Measurements from ENCODE around the gene AMER3.

AMER3 gene

GRCh38 chr2:130744287-130745117 lies 10.8 kb upstream of the AMER3 start:
- Histone ChIP-seq H3K18ac (ENCODE audit: low read length) (no peak overlapping the region), H2BK12ac (ENCODE audit: low read length) (no peak overlapping the region), H3K79me1 (ENCODE audit: low read length) (no peaks in the 10 kb centered on the region), H2AFZ (ENCODE audit: insufficient read depth, low read length, poor library complexity) (no peak overlapping the region), H3K27ac (ENCODE audit: low read depth, low read length) (no peak overlapping the region), H3K9ac (ENCODE audit: low read length) (no peak overlapping the region), H3K4me2 (ENCODE audit: low read length) (no peak overlapping the region), H3K9me3 (ENCODE audit: insufficient read depth, low read depth, low read length) (no peaks in the 10 kb centered on the region), H4K8ac (ENCODE audit: low read depth, low read length) (no peak overlapping the region), H3K36me3 (ENCODE audit: control insufficient read depth in 1 of 2, insufficient read depth in 2 of 2, low read length in 2 of 2) (no peaks in the 10 kb centered on the region), H3K4ac (ENCODE audit: low read depth, low read length) (no peak overlapping the region), H3K79me2 (ENCODE audit: control insufficient read depth, insufficient read depth, low read length, poor library complexity) (no peaks in the 10 kb centered on the region), H4K91ac (ENCODE audit: low read depth, low read length) (no peak overlapping the region), H3K23ac (ENCODE audit: low read length) (no peak overlapping the region), H2BK5ac (ENCODE audit: low read depth, low read length, poor library complexity) (no peak overlapping the region), H2BK120ac (ENCODE audit: insufficient read depth, low read length, poor library complexity) (no peak overlapping the region), H4K12ac (ENCODE audit: low read depth, low read length) (no peak overlapping the region), H2AK5ac (ENCODE audit: low read length) (no peak overlapping the region), H3K4me3 (ENCODE audit: low read depth, low read length) (no peak overlapping the region), H3K27me3 (ENCODE audit: insufficient read depth, low read length) (no peaks in the 10 kb centered on the region), H3K4me1 (ENCODE audit: control insufficient read depth in 1 of 2, insufficient read depth in 2 of 2, low read length in 2 of 2) (peaks cover 0 to 3% of the 10 kb centered on the region in 2 experiments), H3K14ac (ENCODE audit: low read length) (no peak overlapping the region)
- WGBS (ENCODE audit: extremely low coverage, insufficient coverage, insufficient read length) = no CpG with 5 or more reads among the region's 20 CpGs
- DNase-seq = no peak

- no peak overlapping the region for H2AK5ac ChIP-seq (ENCODE audit: low read length)
- peak overlapping the region; percentile 26 for H3K9ac ChIP-seq (ENCODE audit: low read length)
- no peak overlapping the region for H2BK5ac ChIP-seq (ENCODE audit: low read depth, low read length, poor library complexity)
- no peak overlapping the region for H3K18ac ChIP-seq (ENCODE audit: low read length)
- H3K79me1 ChIP-seq (ENCODE audit: low read length) = no peaks in the 10 kb centered on the region
- H3K9me3 ChIP-seq (ENCODE audit: insufficient read depth, low read depth, low read length) = no peaks in the 10 kb centered on the region
- WGBS (ENCODE audit: extremely low coverage, insufficient coverage, insufficient read length) = no CpG with 5 or more reads among the region's 9 CpGs
- no peak overlapping the region for H2BK120ac ChIP-seq (ENCODE audit: insufficient read depth, low read length, poor library complexity)
- no peak overlapping the region for H4K12ac ChIP-seq (ENCODE audit: low read depth, low read length)
- H3K23ac ChIP-seq (ENCODE audit: low read length) = no peak overlapping the region
- H3K27me3 ChIP-seq (ENCODE audit: insufficient read depth, low read length) = no peaks in the 10 kb centered on the region
- no peak overlapping the region for H4K91ac ChIP-seq (ENCODE audit: low read depth, low read length)
- H3K14ac ChIP-seq (ENCODE audit: low read length) = no peak overlapping the region
- H2BK12ac ChIP-seq (ENCODE audit: low read length) = no peak overlapping the region
- DNase-seq = no peak
- H3K36me3 ChIP-seq (ENCODE audit: control insufficient read depth in 1 of 2, insufficient read depth in 2 of 2, low read length in 2 of 2) = no peaks in the 10 kb centered on the region
- H3K4ac ChIP-seq (ENCODE audit: low read depth, low read length) = no peak overlapping the region
- no peak overlapping the region for H2AFZ ChIP-seq (ENCODE audit: insufficient read depth, low read length, poor library complexity)
- H3K79me2 ChIP-seq (ENCODE audit: control insufficient read depth, insufficient read depth, low read length, poor library complexity) = no peaks in the 10 kb centered on the region
- H3K27ac ChIP-seq (ENCODE audit: low read depth, low read length) = no peak overlapping the region
- H3K4me3 ChIP-seq (ENCODE audit: low read depth, low read length) = no peak overlapping the region
- H3K4me2 ChIP-seq (ENCODE audit: low read length) = no peak overlapping the region
- H4K8ac ChIP-seq (ENCODE audit: low read depth, low read length) = no peak overlapping the region
- peaks cover 0 to 3% of the 10 kb centered on the region in 2 experiments for H3K4me1 ChIP-seq (ENCODE audit: control insufficient read depth in 1 of 2, insufficient read depth in 2 of 2, low read length in 2 of 2)
Observed at GRCh38 chr2:130749078-130749477, 6.3 kb upstream of the AMER3 start.

- Histone ChIP-seq H3K9ac (ENCODE audit: low read length) (no peak overlapping the region), H3K4me1 (ENCODE audit: control insufficient read depth in 1 of 2, insufficient read depth in 2 of 2, low read length in 2 of 2) (peaks cover 0 to 3% of the 10 kb centered on the region in 2 experiments), H2AK5ac (ENCODE audit: low read length) (no peak overlapping the region), H4K12ac (ENCODE audit: low read depth, low read length) (no peak overlapping the region), H3K4me2 (ENCODE audit: low read length) (no peak overlapping the region), H2BK5ac (ENCODE audit: low read depth, low read length, poor library complexity) (no peak overlapping the region), H2BK12ac (ENCODE audit: low read length) (no peak overlapping the region), H3K79me1 (ENCODE audit: low read length) (no peaks in the 10 kb centered on the region), H3K27me3 (ENCODE audit: insufficient read depth, low read length) (no peaks in the 10 kb centered on the region), H4K8ac (ENCODE audit: low read depth, low read length) (no peak overlapping the region), H2AFZ (ENCODE audit: insufficient read depth, low read length, poor library complexity) (no peak overlapping the region), H3K4ac (ENCODE audit: low read depth, low read length) (no peak overlapping the region), H3K4me3 (ENCODE audit: low read depth, low read length) (no peak overlapping the region), H3K14ac (ENCODE audit: low read length) (no peak overlapping the region), H3K18ac (ENCODE audit: low read length) (no peak overlapping the region), H4K91ac (ENCODE audit: low read depth, low read length) (no peak overlapping the region), H3K36me3 (ENCODE audit: control insufficient read depth in 1 of 2, insufficient read depth in 2 of 2, low read length in 2 of 2) (no peaks in the 10 kb centered on the region), H3K9me3 (ENCODE audit: insufficient read depth, low read depth, low read length) (no peaks in the 10 kb centered on the region), H3K23ac (ENCODE audit: low read length) (no peak overlapping the region), H2BK120ac (ENCODE audit: insufficient read depth, low read length, poor library complexity) (no peak overlapping the region), H3K27ac (ENCODE audit: low read depth, low read length) (no peak overlapping the region), H3K79me2 (ENCODE audit: control insufficient read depth, insufficient read depth, low read length, poor library complexity) (no peaks in the 10 kb centered on the region)
- no CpG with 5 or more reads among the region's 6 CpGs for WGBS (ENCODE audit: extremely low coverage, insufficient coverage, insufficient read length)
- no peak for DNase-seq
Observed at GRCh38 chr2:130749641-130750040, 5.7 kb upstream of the AMER3 start.

- Histone ChIP-seq H4K91ac (ENCODE audit: low read depth, low read length) (no peak overlapping the region), H3K18ac (ENCODE audit: low read length) (no peak overlapping the region), H2AK5ac (ENCODE audit: low read length) (no peak overlapping the region), H2BK12ac (ENCODE audit: low read length) (no peak overlapping the region), H3K36me3 (ENCODE audit: control insufficient read depth in 1 of 2, insufficient read depth in 2 of 2, low read length in 2 of 2) (no peaks in the 10 kb centered on the region), H3K4me1 (ENCODE audit: control insufficient read depth in 1 of 2, insufficient read depth in 2 of 2, low read length in 2 of 2) (peaks cover 3 to 5% of the 10 kb centered on the region in 2 experiments), H3K4me2 (ENCODE audit: low read length) (no peak overlapping the region), H2AFZ (ENCODE audit: insufficient read depth, low read length, poor library complexity) (no peak overlapping the region), H3K9me3 (ENCODE audit: insufficient read depth, low read depth, low read length) (peaks cover 1% of the 10 kb centered on the region), H3K27me3 (ENCODE audit: insufficient read depth, low read length) (peaks cover 20% of the 10 kb centered on the region), H3K79me1 (ENCODE audit: low read length) (no peaks in the 10 kb centered on the region), H4K8ac (ENCODE audit: low read depth, low read length) (no peak overlapping the region), H3K9ac (ENCODE audit: low read length) (no peak overlapping the region), H3K4ac (ENCODE audit: low read depth, low read length) (no peak overlapping the region), H3K79me2 (ENCODE audit: control insufficient read depth, insufficient read depth, low read length, poor library complexity) (no peaks in the 10 kb centered on the region), H2BK5ac (ENCODE audit: low read depth, low read length, poor library complexity) (no peak overlapping the region), H3K14ac (ENCODE audit: low read length) (no peak overlapping the region), H4K12ac (ENCODE audit: low read depth, low read length) (no peak overlapping the region), H3K4me3 (ENCODE audit: low read depth, low read length) (no peak overlapping the region), H2BK120ac (ENCODE audit: insufficient read depth, low read length, poor library complexity) (no peak overlapping the region), H3K23ac (ENCODE audit: low read length) (no peak overlapping the region), H3K27ac (ENCODE audit: low read depth, low read length) (no peak overlapping the region)
- WGBS (ENCODE audit: extremely low coverage, insufficient coverage, insufficient read length) = no CpG with 5 or more reads among the region's 8 CpGs
- DNase-seq = no peak
Observed at GRCh38 chr2:130754811-130755210, 529 bp upstream of the AMER3 start.

Measured in trophoblast cell (in vitro differentiated cells and primary cell).